ENCODE measurements around the gene CREB3L1. TPM values are rescaled to one million over a fixed set of nuclear protein-coding genes. Genes with fewer than 3 reads are reported as not detected.
"Not testable (repeated sequence)": the region's sequence is repeated elsewhere in the genome, so short reads cannot be mapped to it uniquely, and the experiment has no call there.

The CREB3L1 gene
- total RNA-seq, 2 donors from 2014 or later, result not detected

DNA sequence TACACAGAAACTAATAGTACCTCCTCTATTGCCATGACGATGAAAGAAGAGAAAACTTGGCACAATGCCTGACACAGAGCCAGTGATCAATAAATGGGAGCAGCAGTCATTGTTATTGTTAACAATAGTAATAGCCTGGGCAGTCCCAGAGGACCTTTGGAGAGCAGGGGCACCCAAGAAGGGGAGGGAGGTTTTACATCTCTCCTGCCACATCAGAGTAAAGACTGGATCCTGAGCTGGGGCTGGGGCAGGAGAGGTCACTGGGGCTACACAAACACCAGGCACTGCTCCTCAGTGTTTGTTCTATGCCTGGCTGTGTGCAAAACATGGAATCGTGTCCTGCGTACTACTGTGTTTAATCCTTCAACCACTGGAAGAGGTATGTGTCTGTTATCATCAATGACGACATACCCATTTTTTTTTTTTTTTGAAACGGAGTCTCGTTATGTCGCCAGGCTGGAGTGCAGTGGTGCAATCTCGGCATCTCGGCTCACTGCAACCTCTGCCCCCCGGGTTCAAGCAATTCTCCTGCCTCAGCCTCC, 25.0 kb upstream of the CREB3L1 start:
- no peaks in the 10 kb centered on the region for H3K36me3 Mint-ChIP-seq (ENCODE audit: insufficient read depth in 2 of 2)
- peaks cover 11% of the 10 kb centered on the region for H3K4me1 Mint-ChIP-seq (ENCODE audit: low read depth)
- no peak overlapping the region for H3K4me3 Mint-ChIP-seq
- ATAC-seq (replicated peaks in 1 of 2) (no peak), DNase-seq (no peak)
- H3K27me3 Mint-ChIP-seq (ENCODE audit: low read depth), result no peaks in the 10 kb centered on the region
- H3K9me3 Mint-ChIP-seq, result no peaks in the 10 kb centered on the region
- H3K27ac Mint-ChIP-seq, result no peak overlapping the region

DNA sequence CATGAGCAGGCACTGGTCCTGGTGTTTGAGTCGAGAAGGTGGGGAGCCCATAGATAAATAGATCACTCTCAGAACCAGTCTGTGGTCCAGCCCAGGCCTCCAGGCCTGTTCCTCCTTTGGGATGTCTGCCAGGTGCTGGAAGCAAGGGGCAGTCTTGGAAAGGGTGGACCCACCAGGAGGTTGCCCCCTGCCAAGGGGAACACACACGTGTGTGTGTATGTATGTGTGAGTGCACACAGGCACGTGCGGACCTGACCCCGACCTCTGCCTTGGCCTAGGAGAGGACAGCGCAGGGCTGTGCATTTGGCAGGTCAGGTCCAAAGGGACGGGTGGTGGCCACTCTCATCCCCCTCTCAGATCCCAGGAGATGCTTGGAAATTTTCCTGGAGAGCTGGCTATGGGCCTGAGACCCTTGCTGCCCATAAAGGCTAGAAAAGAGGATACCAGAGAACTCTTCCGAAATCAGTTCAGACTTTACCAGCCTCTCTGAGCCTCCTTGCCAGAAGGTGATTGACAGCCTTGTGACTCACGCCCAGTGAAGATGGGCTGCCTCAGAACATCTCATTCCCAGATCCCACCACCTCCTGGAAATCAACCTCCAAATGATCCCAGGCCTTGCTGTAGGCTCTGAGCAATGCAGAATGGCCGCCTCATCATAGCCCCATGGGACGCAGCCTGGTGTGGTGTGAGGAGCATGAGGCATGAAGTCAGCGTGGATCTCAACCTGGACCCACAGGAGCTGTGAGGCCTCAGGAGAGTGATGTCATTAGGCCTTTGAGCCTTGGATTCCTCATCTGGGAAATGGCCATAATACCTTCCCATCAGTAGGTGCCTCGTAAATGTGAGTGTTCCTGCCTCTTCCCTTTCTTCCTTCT, 24.0 kb upstream of the CREB3L1 start:
- no peaks in the 10 kb centered on the region for H3K9me3 Mint-ChIP-seq
- no peak for ATAC-seq (replicated peaks in 1 of 2)
- no peak for DNase-seq
- no peaks in the 10 kb centered on the region for H3K36me3 Mint-ChIP-seq (ENCODE audit: insufficient read depth in 2 of 2)
- H3K27me3 Mint-ChIP-seq (ENCODE audit: low read depth), result no peaks in the 10 kb centered on the region
- no peak overlapping the region for H3K27ac Mint-ChIP-seq
- no peak overlapping the region for H3K4me3 Mint-ChIP-seq
- H3K4me1 Mint-ChIP-seq (ENCODE audit: low read depth), result peaks cover 8% of the 10 kb centered on the region

DNA sequence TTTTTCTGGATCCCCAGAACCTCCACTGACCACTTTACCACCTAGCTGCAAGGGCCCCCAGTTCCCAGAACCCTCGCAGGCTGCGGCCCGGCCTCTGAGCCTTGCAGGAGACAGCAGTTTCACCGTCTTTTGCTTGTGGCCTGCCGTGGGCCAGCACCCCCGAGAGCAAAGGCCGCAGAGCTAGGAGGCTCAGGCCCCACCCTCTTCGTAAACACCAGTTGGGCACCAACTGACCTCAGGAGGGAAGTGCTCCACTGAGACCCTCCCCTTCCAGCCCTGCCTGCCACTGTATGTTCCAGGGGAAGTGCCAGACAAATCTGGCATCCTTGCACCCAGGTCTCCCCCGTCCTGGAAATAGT, 23.4 kb upstream of the CREB3L1 start:
- Mint-ChIP-seq H3K27me3 (ENCODE audit: low read depth) (no peaks in the 10 kb centered on the region), H3K36me3 (ENCODE audit: insufficient read depth in 2 of 2) (no peaks in the 10 kb centered on the region), H3K9me3 (no peaks in the 10 kb centered on the region), H3K4me1 (ENCODE audit: low read depth) (peaks cover 2% of the 10 kb centered on the region), H3K27ac (no peak overlapping the region), H3K4me3 (no peak overlapping the region)
- no peak for DNase-seq
- no peak for ATAC-seq (replicated peaks in 1 of 2)

DNA sequence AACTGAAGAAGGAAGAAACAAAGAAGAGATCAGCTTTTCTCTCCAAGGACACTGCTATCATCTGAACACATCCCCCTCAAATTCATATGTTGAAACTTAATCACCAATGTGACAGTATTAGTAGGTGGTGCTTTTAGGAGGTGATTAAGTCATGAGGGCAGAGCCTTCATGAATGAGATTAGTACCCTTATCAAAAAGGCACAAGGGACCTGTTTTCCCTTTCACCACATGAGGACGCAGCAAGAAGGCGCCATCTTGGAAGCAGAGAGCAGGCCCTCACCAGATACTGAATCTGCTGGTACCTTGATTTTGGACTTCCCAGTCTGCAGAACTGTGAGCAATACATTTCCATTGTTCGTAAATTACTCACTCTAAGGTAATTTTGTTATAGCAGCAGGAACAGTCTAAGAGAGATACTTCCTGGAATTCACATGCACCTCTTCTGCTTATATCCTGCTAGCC, 20.9 kb upstream of the CREB3L1 start:
- Mint-ChIP-seq H3K9me3 (no peaks in the 10 kb centered on the region), H3K27me3 (ENCODE audit: low read depth) (no peaks in the 10 kb centered on the region), H3K27ac (no peak overlapping the region), H3K4me1 (ENCODE audit: low read depth) (no peaks in the 10 kb centered on the region), H3K4me3 (no peak overlapping the region), H3K36me3 (ENCODE audit: insufficient read depth in 2 of 2) (no peaks in the 10 kb centered on the region)
- ATAC-seq (replicated peaks in 1 of 2) (no peak), DNase-seq (no peak)

DNA sequence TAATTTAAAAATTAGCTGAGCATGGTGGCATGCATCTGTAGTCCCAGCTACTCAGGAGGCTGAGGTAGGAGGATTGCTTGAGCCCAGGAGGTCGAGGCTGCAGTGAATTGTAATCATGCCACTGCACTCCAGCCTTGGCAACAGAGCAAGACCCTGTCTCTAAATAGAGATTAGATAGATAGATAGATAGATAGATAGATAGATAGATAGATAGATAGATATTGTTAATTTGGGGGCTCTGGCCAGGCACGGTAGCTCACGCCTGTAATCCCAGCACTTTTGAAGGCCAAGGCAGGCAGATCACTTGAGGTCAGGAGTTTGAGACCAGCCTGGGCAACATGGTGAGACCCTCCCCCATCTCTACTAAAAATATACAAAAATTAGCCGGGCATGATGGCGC, 18.1 kb upstream of the CREB3L1 start:
- not testable (repeated sequence) for H3K36me3 Mint-ChIP-seq (ENCODE audit: insufficient read depth in 2 of 2); H3K27ac Mint-ChIP-seq

DNA sequence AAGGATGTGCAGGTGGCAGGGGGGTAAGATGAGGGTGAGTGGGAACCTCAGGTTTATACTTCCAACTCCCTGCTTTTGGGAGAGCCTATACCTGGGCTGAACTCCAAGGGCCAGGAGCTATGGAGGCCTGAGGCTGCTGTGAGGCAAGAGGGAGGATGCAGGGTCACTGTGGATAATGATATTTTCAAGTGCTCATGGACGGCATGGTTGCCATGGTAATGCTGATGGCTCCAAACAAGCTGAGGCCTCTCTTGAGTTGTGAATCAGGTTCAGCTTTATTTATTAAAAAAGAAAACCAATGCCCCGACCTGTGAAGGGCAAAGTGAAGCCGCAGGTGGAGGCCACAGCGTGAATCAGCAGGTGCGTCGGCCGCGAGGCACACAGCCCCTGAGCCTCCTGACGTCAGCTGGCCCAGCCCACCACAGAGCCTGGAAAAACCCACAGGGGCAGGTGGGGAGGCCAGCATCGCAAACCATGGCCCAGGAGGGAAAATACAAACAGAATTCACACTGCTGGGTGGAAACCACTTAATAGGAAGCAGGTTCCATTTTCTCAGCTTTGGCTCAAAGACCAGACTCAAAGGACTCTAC, 17.4 kb upstream of the CREB3L1 start:
- DNase-seq (no peak), ATAC-seq (replicated peaks in 1 of 2) (no peak)
- no peaks in the 10 kb centered on the region for H3K9me3 Mint-ChIP-seq
- no peaks in the 10 kb centered on the region for H3K36me3 Mint-ChIP-seq (ENCODE audit: insufficient read depth in 2 of 2)
- H3K4me3 Mint-ChIP-seq, result no peak overlapping the region
- no peaks in the 10 kb centered on the region for H3K4me1 Mint-ChIP-seq (ENCODE audit: low read depth)
- H3K27me3 Mint-ChIP-seq (ENCODE audit: low read depth), result no peaks in the 10 kb centered on the region
- no peak overlapping the region for H3K27ac Mint-ChIP-seq

More for the DNA sequence above, 18.1 kb upstream of the CREB3L1 start:
- H3K4me1 Mint-ChIP-seq (ENCODE audit: low read depth); H3K4me3 Mint-ChIP-seq; H3K9me3 Mint-ChIP-seq; DNase-seq; H3K27me3 Mint-ChIP-seq (ENCODE audit: low read depth); ATAC-seq (replicated peaks in 1 of 2): not testable (repeated sequence)

DNA sequence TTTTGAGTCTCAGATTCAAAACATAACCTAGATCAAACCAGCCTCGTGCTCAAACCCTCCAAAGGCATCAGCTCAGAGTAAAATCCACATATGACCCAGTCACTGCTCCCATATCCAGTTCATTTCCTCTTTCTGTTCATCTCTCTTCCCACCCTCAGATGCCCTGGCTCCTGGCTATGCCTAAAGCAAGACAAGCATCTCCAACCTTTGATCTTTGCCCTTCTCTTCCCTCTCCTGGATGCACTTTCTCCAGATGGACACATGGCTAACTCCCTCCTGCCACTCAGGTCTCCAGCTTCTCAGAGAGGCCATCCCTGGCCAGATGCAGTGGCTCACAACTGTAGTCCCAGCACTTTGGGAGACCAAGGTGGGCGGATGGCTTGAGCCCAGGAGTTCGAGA, 14.3 kb upstream of the CREB3L1 start:
- H3K27ac Mint-ChIP-seq, result no peak overlapping the region
- H3K36me3 Mint-ChIP-seq (ENCODE audit: insufficient read depth in 2 of 2), result no peaks in the 10 kb centered on the region
- H3K4me3 Mint-ChIP-seq, result no peak overlapping the region
- no peaks in the 10 kb centered on the region for H3K9me3 Mint-ChIP-seq
- ATAC-seq (replicated peaks in 1 of 2) (no peak), DNase-seq (no peak)
- H3K4me1 Mint-ChIP-seq (ENCODE audit: low read depth), result no peaks in the 10 kb centered on the region
- H3K27me3 Mint-ChIP-seq (ENCODE audit: low read depth), result peaks cover 5% of the 10 kb centered on the region

DNA sequence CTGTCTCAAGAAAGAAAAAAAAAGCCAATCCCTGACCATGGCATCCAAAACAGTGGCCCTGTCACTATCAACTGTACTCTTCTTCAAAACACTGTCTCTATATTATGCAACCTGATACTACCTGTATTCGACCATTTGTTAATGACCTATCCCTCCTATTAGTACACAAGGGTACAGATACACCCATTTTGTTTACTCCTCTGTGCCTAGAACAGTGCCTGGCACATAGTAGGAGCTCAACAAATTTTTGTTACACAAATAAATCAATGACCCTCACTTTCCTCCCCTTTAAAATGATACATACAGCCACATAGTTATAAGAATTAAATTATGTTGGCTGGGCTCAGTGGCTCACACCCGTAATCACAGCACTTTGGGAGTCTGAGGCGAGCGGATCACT, 13.4 kb upstream of the CREB3L1 start:
- H3K4me3 Mint-ChIP-seq, result no peak overlapping the region
- no peaks in the 10 kb centered on the region for H3K9me3 Mint-ChIP-seq
- no peak for DNase-seq
- H3K36me3 Mint-ChIP-seq (ENCODE audit: insufficient read depth in 2 of 2), result no peaks in the 10 kb centered on the region
- no peak for ATAC-seq (replicated peaks in 1 of 2)
- H3K4me1 Mint-ChIP-seq (ENCODE audit: low read depth), result no peaks in the 10 kb centered on the region
- H3K27me3 Mint-ChIP-seq (ENCODE audit: low read depth), result peaks cover 8% of the 10 kb centered on the region
- no peak overlapping the region for H3K27ac Mint-ChIP-seq

DNA sequence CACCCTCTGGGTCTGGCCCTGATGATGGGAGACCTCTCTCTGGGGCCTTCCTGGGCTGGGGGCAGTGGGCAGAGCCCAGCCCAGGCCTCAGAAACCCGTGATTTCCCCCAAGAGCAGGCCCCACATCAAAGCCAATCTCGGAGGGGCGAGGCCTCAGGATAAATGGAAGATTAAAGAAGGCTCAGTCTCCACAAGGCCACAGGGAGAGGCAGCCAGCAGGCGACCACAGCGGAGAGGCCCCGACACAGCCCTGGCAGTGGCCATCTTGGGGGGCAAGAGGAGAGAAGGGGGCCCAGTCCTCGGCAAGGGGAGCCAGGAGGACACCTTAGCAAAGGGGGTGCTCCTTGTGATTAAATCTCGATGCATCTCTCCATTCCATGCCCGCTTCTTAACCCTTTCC, 12.5 kb upstream of the CREB3L1 start:
- no peak overlapping the region for H3K27ac Mint-ChIP-seq
- DNase-seq (no peak), ATAC-seq (replicated peaks in 1 of 2) (no peak)
- no peaks in the 10 kb centered on the region for H3K4me1 Mint-ChIP-seq (ENCODE audit: low read depth)
- H3K4me3 Mint-ChIP-seq, result no peak overlapping the region
- peaks cover 8% of the 10 kb centered on the region for H3K27me3 Mint-ChIP-seq (ENCODE audit: low read depth)
- no peaks in the 10 kb centered on the region for H3K9me3 Mint-ChIP-seq
- no peaks in the 10 kb centered on the region for H3K36me3 Mint-ChIP-seq (ENCODE audit: insufficient read depth in 2 of 2)

DNA sequence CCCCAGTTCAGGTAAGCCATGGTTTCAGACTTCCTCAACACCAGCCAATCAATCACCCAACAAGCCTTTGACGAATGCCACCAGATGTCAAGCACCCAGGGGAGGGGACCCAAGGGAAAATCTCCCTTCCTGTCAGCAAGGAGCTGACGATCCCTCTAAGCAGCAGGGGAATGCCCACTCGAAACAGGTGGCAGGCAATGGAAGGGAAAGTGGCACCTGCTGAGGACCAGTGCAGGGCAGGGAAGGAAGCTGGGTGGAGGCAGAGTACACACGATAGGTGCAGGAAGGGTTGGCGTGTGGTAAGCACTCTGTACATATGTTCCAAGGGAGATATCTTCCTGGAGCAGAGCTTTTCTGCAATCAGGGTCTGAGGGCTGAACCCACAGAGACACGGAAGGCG, 11.7 kb upstream of the CREB3L1 start:
- H3K9me3 Mint-ChIP-seq, result no peaks in the 10 kb centered on the region

DNA sequence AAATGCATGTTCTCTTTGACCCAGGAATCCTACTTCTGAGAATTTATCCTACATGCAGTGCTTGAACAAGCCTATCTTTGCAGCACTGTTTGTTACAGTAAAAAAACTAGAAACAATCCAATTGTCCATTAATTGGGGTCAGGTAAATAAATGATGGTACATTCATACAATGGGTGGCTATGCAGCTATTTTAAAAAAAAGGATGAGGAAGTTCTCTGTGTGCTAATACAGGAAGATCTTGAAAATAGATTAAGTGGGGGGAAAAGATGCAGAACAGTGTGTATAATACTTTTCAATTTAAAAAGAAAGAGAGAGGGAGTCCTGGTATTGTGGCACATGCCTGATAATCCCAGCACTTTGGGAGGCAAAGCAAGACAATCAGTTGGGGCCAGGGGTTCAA, 9.5 kb upstream of the CREB3L1 start:
- no peak for DNase-seq
- Mint-ChIP-seq H3K4me1 (ENCODE audit: low read depth) (peaks cover 6% of the 10 kb centered on the region), H3K27ac (no peak overlapping the region), H3K9me3 (no peaks in the 10 kb centered on the region), H3K4me3 (no peak overlapping the region), H3K36me3 (ENCODE audit: insufficient read depth in 2 of 2) (no peaks in the 10 kb centered on the region), H3K27me3 (ENCODE audit: low read depth) (peaks cover 8% of the 10 kb centered on the region)
- ATAC-seq (replicated peaks in 1 of 2), result no peak

More for the DNA sequence above, 11.7 kb upstream of the CREB3L1 start:
- Mint-ChIP-seq H3K4me3 (no peak overlapping the region), H3K27me3 (ENCODE audit: low read depth) (peaks cover 8% of the 10 kb centered on the region), H3K36me3 (ENCODE audit: insufficient read depth in 2 of 2) (no peaks in the 10 kb centered on the region), H3K4me1 (ENCODE audit: low read depth) (no peaks in the 10 kb centered on the region), H3K27ac (no peak overlapping the region)
- no peak for DNase-seq
- no peak for ATAC-seq (replicated peaks in 1 of 2)

DNA sequence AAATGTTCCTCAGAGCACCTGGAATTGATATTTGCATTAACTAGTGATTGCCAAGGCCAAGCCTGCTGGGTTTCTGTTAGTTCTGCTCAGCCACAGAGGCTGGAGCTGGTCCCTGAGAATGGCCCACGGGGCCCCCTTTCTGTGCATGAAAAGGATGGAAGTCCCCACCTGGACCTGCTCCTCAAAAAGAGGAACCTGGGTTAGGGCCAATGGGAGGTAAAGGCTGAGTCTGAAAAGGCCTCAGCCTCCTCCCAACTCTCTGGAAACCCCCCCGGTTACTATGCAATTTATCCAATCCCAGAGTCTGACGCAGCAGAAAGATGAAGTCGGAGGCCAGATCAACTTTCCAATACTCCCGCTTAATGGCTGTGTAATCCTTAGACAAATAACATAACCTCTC, 6.8 kb upstream of the CREB3L1 start:
- no peak overlapping the region for H3K27ac Mint-ChIP-seq

DNA sequence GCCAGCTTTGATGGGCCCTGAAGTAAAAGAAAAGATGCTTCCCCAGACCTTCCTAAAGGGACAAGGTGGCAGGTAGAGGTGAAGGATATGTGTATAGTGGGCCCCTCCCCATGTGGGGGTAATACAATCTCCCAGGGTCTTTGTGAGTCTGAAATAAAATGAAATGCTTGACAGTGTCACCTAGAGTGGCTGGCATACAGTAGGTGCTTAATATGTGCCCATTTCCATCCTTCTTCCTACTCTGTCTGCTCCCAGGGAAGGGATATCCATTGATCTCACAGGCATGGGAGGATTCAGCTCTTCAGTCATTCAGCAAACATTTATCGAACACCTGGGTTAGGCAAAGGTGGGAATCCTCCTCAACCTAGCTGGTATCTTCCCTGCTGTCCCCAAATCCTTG, 6.1 kb upstream of the CREB3L1 start:
- peaks cover 16% of the 10 kb centered on the region for H3K27me3 Mint-ChIP-seq (ENCODE audit: low read depth)
- H3K27ac Mint-ChIP-seq, result no peak overlapping the region
- peaks cover 6% of the 10 kb centered on the region for H3K4me1 Mint-ChIP-seq (ENCODE audit: low read depth)
- DNase-seq (no peak), ATAC-seq (replicated peaks in 1 of 2) (no peak)
- no peak overlapping the region for H3K4me3 Mint-ChIP-seq
- H3K9me3 Mint-ChIP-seq, result no peaks in the 10 kb centered on the region
- no peaks in the 10 kb centered on the region for H3K36me3 Mint-ChIP-seq (ENCODE audit: insufficient read depth in 2 of 2)

More for the DNA sequence above, 6.8 kb upstream of the CREB3L1 start:
- DNase-seq (no peak), ATAC-seq (replicated peaks in 1 of 2) (no peak)
- no peaks in the 10 kb centered on the region for H3K36me3 Mint-ChIP-seq (ENCODE audit: insufficient read depth in 2 of 2)
- peaks cover 6% of the 10 kb centered on the region for H3K4me1 Mint-ChIP-seq (ENCODE audit: low read depth)
- H3K9me3 Mint-ChIP-seq, result no peaks in the 10 kb centered on the region
- H3K4me3 Mint-ChIP-seq, result no peak overlapping the region
- H3K27me3 Mint-ChIP-seq (ENCODE audit: low read depth), result peaks cover 10% of the 10 kb centered on the region

Measured in activated T-cell treated with anti-CD3 and anti-CD28 coated beads, Interleukin-2, amount 50 U/mL, for 72 hours (primary cell).